Measurements from ENCODE around the gene COMMD10.

DNA sequence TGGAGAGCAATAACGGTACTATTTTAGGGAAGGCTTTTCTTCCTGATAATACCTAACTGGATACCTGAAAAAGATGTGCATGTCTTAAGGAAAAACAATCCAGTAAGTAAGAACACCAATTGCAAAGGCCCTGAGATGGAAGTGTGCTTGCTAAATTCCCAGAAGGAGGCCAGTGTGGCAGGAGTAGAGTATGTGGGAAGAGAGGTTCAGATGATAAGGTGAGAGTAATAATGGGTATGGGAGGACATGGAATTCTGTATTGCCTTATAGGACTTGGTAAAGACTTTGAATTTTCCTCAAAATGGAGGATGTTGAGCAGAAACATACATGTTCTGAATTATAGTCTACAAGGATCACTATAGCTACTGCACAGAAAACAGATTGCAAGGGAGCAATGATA, 89.3 kb downstream of the COMMD10 start:
- TF ChIP-seq CTCF (IDR thresholded peaks at IDR 0.05) (no peak), POLR2A (IDR thresholded peaks at IDR 0.05) (no peak)

Measured in Peyer's patch (tissue), 4 donors.